ENCODE results near the gene LRRC3.

The LRRC3 gene

DNA sequence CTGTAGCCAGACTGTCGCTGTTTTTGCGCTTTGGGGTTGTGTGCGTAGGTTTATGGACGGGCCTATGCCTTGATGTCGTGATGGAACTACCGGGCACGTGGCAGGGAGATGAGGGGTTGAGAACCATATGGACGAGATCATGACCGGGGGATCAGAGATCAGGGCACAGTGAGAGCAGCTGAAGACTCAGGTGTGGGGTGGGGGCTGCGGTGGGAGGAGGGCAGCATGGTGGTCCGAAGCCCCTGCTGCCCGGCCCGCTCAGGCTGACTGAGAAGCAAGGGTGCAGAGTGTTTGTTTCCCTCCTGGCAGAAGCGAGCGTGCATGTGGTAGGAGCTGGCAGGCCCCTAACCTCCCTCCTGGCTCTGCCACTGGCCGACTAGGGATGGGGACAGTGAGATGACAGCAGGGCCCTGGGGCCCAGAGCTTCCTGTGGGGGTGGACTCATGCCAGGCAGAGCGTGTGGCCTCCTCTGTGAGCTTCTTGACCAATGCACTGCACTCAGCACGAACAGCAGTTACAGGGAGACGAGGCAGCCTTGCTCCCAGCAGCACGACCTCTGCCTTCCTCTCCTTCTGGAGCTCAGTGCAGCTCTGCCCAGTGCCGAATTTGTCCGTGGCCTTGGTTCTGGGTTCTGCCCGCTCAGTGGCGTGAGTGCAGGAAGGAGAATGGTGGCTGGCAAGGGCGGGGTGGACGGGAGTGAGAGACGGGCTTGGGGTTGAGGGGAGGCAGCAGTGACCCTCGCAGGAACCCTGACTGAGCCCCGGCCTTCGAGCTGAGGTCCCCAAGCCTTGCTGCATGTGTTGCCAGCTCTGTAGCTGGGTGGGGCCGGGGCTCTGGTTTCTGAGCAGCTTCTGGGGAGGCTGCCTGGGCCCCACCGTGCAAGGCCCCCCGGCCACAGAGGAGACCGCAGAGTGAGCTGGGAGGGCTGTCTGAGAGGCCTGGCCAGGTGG is 22.2 kb upstream of the LRRC3 start:
- TF ChIP-seq, protein P1, sequence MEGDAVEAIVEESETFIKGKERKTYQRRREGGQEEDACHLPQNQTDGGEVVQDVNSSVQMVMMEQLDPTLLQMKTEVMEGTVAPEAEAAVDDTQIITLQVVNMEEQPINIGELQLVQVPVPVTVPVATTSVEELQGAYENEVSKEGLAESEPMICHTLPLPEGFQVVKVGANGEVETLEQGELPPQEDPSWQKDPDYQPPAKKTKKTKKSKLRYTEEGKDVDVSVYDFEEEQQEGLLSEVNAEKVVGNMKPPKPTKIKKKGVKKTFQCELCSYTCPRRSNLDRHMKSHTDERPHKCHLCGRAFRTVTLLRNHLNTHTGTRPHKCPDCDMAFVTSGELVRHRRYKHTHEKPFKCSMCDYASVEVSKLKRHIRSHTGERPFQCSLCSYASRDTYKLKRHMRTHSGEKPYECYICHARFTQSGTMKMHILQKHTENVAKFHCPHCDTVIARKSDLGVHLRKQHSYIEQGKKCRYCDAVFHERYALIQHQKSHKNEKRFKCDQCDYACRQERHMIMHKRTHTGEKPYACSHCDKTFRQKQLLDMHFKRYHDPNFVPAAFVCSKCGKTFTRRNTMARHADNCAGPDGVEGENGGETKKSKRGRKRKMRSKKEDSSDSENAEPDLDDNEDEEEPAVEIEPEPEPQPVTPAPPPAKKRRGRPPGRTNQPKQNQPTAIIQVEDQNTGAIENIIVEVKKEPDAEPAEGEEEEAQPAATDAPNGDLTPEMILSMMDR (IDR thresholded peaks at IDR 0.05; ENCODE audit: low read length, missing control alignments), result no peak
- no peak overlapping the region for H3K4me3 ChIP-seq (replicated peaks; ENCODE audit: low read depth, low read length)
- no peak for DNase-seq (ENCODE audit: low read depth)

DNA sequence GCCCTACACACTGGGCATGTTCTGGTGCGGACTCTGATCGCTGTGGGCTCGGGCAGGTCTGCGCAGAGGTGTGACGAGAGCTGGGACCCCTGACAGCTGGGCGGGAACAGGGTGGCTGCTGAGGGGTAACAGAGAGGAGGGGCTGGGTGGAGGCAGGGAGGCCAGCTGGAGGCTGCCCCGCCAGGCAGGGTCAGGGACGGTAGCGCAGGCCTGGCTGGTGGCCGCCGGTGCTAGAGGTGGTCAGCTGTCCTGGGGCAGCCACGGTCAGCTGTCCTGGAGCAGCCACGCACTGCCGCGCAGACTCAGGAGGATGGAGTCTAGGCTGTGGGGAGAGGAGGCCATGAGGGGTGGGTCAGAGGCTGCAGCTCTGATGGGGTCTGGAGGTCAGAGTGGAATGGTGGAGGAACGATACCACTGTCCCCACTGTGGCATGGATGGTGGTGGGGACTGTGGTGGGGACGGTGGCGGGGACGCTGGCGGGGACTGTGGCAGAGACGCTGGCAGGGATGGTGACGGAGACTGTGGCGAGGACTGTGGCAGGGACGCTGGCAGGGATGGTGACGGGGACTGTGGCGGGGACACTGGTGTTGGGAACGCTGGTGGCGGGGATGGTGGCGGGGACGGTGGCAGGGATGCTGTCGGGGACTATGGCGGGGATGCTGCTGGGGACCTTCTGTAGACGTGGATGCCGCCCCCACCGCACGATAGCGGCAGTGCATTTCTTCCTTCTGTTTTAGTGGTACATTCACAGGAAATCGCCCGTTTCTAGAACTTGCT is 21.3 kb upstream of the LRRC3 start:
- TF ChIP-seq, protein P1 (IDR thresholded peaks at IDR 0.05; ENCODE audit: low read length, missing control alignments), result no peak
- H3K4me3 ChIP-seq (replicated peaks; ENCODE audit: low read depth, low read length), result no peak overlapping the region
- no peak for DNase-seq (ENCODE audit: low read depth)

DNA sequence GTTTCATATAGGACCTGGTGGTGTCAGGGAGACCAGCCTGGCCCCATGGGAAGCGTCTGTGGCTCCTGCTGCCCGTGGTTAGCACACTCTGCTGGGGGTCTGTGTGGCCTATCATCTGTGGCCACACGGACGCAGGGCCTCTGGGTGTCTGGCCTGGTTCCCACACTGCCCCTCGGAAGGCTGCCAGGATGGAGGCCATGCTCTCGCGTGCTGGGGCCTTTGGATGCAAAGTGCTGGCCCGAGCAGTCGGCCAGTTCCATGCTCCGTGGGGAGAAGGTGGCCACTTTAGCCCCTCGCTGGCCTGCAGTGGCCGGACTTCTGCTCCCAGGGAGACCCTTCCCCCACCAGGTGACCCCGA is 20.8 kb upstream of the LRRC3 start:
- no peak for DNase-seq (ENCODE audit: low read depth)
- no peak overlapping the region for H3K4me3 ChIP-seq (replicated peaks; ENCODE audit: low read depth, low read length)
- TF ChIP-seq, protein P1 (IDR thresholded peaks at IDR 0.05; ENCODE audit: low read length, missing control alignments), result no peak

DNA sequence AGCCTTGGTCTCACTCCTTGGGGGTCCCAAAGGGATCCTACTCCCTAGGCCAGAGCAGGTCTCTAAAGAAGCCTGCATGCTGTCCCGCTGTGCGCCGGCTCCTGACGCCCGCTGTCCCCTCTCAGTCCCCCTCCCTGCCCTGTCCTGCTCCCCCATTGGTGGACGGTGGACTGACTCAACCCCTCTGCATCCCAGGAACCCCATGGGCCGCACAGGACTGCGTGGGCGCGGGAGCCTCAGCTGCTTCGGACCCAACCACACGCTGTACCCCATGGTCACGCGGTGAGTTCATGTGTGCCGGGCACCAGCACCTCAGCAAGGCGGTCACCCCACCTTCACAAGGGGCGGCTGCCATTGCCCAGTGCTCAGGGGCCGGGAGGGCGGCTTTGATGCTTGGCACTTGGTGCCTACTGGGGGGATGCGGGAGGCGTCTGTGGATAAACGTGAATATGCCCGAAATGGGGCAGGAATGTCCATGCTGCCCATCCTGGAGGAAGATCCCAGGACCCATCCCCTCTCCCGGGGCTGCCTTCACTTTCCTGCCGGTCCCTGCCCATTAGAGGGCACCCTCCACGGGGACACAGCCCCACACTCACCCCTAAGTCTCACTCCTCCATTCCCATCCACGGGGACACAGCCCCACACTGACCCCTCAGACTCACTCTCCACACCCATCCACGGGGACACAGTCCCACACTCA is 20.2 kb upstream of the LRRC3 start:
- TF ChIP-seq, protein P1 (IDR thresholded peaks at IDR 0.05; ENCODE audit: low read length, missing control alignments), result no peak
- no peak overlapping the region for H3K4me3 ChIP-seq (replicated peaks; ENCODE audit: low read depth, low read length)
- no peak for DNase-seq (ENCODE audit: low read depth)

DNA sequence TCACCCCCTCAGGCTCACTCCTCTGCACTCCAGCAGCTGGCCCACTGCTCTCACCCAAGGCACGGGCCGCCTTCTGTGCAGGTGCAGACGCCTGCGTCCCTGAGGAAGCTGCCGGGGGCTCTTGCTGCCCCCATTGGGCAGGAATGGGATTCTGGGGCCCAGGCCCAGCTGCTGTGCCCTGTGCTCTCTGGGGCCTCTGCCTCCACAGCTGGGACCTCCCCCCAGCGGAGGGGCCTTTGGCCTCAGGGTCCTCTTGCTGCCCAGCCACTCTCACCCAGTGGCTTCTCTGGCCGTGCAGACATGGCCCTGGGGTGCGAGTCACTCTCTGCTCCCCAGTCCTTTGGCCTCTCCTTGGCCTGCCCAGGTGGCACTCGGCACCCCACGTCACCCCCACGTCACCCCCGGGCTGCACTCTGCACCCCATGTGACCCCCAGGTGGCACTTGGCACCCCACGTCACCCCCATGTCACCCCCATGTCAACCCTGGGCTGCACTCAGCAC is 19.1 kb upstream of the LRRC3 start:
- TF ChIP-seq, protein P1 (IDR thresholded peaks at IDR 0.05; ENCODE audit: low read length, missing control alignments), result no peak

DNA sequence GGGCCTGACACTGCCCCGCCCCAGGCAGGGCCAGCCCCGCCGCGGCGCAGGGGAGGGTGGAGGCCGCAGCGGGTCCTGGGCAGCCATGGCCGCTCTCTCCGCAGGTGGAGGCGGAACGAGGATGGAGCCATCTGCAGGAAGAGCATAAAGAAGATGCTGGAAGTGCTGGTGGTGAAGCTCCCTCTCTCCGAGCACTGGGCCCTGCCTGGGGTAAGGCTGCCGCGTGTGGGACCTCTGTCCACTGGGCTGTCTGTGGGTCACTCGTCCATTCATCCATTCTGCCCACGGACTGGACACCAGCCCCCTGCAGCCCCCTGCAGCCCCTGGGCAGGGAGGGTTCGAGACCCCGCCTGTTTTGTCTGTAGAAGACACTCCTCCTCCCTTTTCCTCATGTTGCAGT is 18.4 kb upstream of the LRRC3 start:
- no peak for DNase-seq (ENCODE audit: low read depth)
- TF ChIP-seq, protein P1 (IDR thresholded peaks at IDR 0.05; ENCODE audit: low read length, missing control alignments), result no peak

More for the DNA sequence above, 19.1 kb upstream of the LRRC3 start:
- no peak for DNase-seq (ENCODE audit: low read depth)
- no peak overlapping the region for H3K4me3 ChIP-seq (replicated peaks; ENCODE audit: low read depth, low read length)

More for the DNA sequence above, 18.4 kb upstream of the LRRC3 start:
- H3K4me3 ChIP-seq (replicated peaks; ENCODE audit: low read depth, low read length), result no peak overlapping the region

All from fibroblast of pulmonary artery (primary cell).